ENCODE results near the gene ZNF512B.
"Not testable (repeated sequence)": the region's sequence is repeated elsewhere in the genome, so short reads cannot be mapped to it uniquely, and the experiment has no call there.

DNA sequence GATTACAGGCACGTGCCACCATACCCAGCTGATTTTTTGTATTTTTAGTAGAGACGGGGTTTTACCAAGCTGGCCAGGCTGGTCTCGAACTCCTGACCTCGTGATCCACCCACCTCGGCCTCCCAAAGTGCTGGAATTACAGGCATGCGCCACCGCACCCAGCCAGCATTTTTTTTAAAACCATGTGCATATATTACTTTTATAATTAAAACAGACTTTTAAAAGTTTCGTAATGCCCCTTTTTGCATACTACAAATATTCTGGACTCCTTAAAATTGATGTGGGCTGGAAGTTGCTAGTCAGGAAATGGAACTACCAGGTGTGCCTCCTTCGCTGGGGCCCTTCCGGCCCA lies 2.2 kb upstream of the ZNF512B start:
- TF ChIP-seq, protein P1, sequence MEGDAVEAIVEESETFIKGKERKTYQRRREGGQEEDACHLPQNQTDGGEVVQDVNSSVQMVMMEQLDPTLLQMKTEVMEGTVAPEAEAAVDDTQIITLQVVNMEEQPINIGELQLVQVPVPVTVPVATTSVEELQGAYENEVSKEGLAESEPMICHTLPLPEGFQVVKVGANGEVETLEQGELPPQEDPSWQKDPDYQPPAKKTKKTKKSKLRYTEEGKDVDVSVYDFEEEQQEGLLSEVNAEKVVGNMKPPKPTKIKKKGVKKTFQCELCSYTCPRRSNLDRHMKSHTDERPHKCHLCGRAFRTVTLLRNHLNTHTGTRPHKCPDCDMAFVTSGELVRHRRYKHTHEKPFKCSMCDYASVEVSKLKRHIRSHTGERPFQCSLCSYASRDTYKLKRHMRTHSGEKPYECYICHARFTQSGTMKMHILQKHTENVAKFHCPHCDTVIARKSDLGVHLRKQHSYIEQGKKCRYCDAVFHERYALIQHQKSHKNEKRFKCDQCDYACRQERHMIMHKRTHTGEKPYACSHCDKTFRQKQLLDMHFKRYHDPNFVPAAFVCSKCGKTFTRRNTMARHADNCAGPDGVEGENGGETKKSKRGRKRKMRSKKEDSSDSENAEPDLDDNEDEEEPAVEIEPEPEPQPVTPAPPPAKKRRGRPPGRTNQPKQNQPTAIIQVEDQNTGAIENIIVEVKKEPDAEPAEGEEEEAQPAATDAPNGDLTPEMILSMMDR (conservative IDR thresholded peaks at IDR 0.05; ENCODE audit: low read length), result not testable (repeated sequence)
- not testable (repeated sequence) for TF ChIP-seq EZH2phosphoT487 (IDR thresholded peaks at IDR 0.05; ENCODE audit: borderline replicate concordance)

Measured in Loucy (cell line).